ENCODE measurements around the gene PFDN2. TPM values are rescaled to one million over a fixed set of nuclear protein-coding genes. Genes with fewer than 3 reads are reported as not detected.

PFDN2 gene
- total and polyA plus RNA-seq, 12 donors = 33.6 to 452 (median 57.1) TPM

DNA sequence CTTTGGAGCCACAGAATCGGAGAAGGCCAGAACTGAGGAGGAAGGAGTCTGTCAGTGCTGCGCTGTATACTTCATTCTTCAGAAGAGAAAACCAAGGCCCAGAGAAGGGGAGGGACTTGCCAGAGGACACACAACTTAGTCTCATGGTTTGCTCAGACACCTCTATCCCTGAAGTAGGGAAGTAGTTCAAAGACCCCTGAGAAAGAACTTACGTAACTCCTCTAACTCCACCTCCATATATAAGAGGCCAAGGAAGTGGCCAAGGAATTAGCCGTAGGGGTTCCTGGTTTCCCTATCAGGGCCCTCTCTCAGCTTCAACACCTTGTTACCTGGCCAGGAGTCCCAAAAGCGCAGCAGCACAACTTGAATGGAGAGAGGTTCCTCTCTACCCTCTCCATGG, 27.9 kb downstream of the PFDN2 start:
- 85 to 98% (median 94%) methylated on average over 4 to 5 of the region's 5 CpGs for WGBS, 4 donors
- DNase-seq = no peak
- Histone ChIP-seq H3K9me3 (replicated peaks in 1 of 3) (no peaks in the 10 kb centered on the region), H3K27me3 (no peaks in the 10 kb centered on the region), H3K36me3 (replicated peaks in 1 of 2) (no peaks in the 10 kb centered on the region), H3K4me1 (replicated peaks in 1 of 2) (no peaks in the 10 kb centered on the region), H3K4me3 (no peak overlapping the region), H3K27ac (no peak overlapping the region)
- TF ChIP-seq, protein P1, sequence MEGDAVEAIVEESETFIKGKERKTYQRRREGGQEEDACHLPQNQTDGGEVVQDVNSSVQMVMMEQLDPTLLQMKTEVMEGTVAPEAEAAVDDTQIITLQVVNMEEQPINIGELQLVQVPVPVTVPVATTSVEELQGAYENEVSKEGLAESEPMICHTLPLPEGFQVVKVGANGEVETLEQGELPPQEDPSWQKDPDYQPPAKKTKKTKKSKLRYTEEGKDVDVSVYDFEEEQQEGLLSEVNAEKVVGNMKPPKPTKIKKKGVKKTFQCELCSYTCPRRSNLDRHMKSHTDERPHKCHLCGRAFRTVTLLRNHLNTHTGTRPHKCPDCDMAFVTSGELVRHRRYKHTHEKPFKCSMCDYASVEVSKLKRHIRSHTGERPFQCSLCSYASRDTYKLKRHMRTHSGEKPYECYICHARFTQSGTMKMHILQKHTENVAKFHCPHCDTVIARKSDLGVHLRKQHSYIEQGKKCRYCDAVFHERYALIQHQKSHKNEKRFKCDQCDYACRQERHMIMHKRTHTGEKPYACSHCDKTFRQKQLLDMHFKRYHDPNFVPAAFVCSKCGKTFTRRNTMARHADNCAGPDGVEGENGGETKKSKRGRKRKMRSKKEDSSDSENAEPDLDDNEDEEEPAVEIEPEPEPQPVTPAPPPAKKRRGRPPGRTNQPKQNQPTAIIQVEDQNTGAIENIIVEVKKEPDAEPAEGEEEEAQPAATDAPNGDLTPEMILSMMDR (IDR thresholded peaks at IDR 0.05) = no peak
- no peak for TF ChIP-seq POLR2A (IDR thresholded peaks at IDR 0.05)
- intact Hi-C loops (cut with DNase I) = loop anchor here in 1 of 2 donors (5.0 kb wide), 1 partner anchor 83 kb away; no protein-coding TSS in a partner anchor

DNA sequence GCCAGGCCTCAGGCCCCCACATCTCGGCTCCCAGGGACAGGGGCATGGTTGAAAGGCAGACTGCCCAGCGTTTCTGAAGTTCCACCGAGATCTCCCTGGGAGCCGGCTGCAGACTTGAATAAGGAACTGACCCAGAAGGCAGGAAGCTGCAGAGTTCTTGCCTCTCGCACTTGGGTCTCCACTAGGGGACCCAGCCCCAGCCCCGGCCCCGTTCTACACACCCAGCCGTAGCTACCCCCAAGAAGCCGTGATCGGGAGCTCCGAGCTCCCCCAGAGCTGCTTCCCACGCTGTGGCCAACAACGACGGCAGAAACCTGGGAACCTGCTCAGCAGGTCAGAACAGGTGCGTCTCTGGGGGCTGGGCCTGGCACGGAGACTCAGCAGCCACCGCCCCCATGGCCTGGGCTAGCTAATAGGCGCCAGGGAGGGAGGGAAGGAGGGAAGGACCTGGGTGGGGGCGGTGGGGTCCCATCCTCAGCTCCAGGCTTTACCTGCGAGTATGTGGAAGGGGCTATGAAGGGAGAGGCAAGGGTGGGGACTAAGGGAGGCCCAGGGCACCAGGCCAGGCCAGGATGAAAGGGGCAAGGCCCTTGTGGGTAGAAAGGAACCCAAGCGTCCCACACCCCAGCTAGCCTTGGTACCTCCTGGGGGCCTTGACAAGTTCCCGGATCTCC, 28.4 kb downstream of the PFDN2 start, which contains the start of gene NECTIN4:
Gene NECTIN4 (minus strand): TSS at position 308 of the 674 bp plus-strand sequence. CDS start 262 bp downstream, at position 46.
- Histone ChIP-seq H3K36me3 (replicated peaks in 1 of 2) (no peaks in the 10 kb centered on the region), H3K9me3 (replicated peaks in 1 of 3) (no peaks in the 10 kb centered on the region), H3K27ac (no peak within 1 kb of the TSS), H3K4me1 (replicated peaks in 1 of 2) (no peaks in the 10 kb centered on the region), H3K4me3 (no peak within 1 kb of the TSS), H3K27me3 (no peaks in the 10 kb centered on the region)
- 65 to 88% (median 79%) methylated on average over 9 to 22 of the region's 22 CpGs for WGBS, 4 donors
- TF ChIP-seq, protein P1 (IDR thresholded peaks at IDR 0.05) = no peak
- TF ChIP-seq POLR2A (IDR thresholded peaks at IDR 0.05) = no peak
- DNase-seq = no peak
- intact Hi-C loops (cut with DNase I) = no loop called here

DNA sequence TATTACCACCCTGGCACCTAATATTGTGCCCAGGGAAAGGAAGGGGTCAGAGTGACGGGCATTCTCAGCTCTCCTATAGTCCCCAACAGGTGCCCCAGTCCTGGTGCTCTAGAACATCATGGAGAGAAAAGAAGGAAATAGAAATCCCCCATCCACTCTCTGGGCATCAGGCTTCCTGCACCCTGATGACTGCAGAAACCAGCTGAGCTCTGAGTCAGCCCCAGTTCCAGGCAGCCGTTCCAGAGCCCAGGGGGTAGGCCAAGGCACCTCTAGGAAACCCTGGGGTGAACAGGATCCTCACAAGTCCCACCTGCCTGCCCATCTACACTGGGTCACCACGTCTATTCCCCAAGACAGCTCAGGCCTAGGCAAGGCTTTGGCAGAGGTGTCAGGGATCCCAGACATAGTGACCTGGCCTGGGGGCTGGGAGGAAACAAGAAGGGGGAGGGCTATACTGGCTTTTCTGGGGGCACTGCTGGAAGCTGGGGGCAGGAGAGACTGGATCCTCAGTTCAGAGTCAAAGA, 29.2 kb downstream of the PFDN2 start:
- H3K27me3 ChIP-seq = no peaks in the 10 kb centered on the region
- 70 to 88% (median 80%) methylated on average over 1 to 3 of the region's 3 CpGs for WGBS, 4 donors
- peaks cover 0 to 2% of the 10 kb centered on the region in 2 donors for H3K4me1 ChIP-seq (replicated peaks in 1 of 2)
- H3K4me3 ChIP-seq = no peak overlapping the region
- DNase-seq = no peak
- intact Hi-C loops (cut with DNase I) = no loop called here
- TF ChIP-seq, protein P1 (IDR thresholded peaks at IDR 0.05) = no peak
- no peak for TF ChIP-seq POLR2A (IDR thresholded peaks at IDR 0.05)
- H3K9me3 ChIP-seq (replicated peaks in 1 of 3) = no peaks in the 10 kb centered on the region
- H3K36me3 ChIP-seq (replicated peaks in 1 of 2) = no peaks in the 10 kb centered on the region
- no peak overlapping the region for H3K27ac ChIP-seq

DNA sequence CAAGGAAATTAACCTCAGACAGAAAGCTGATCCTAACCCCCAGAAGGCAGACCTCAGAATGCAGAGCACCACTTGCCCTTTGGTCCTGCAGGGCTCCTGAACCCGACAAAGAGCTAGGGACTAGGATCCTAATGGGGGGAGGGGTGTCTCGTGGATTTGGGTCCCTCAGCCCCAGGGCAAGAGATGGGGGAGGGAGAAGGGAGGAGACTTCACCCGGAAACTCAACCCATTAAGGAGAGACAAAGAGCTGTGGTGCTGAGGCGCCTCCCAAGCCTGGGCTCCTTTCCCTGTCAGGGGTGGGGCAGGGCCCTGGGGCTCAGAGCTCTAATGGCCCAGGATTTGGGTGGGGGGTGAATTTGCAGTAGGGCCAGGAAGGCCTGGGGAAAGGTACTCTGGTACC, 31.4 kb downstream of the PFDN2 start:
- peaks cover 0 to 7% of the 10 kb centered on the region in 2 donors for H3K4me1 ChIP-seq (replicated peaks in 1 of 2)
- no peak overlapping the region for H3K4me3 ChIP-seq
- H3K36me3 ChIP-seq (replicated peaks in 1 of 2) = no peaks in the 10 kb centered on the region
- no peak for DNase-seq
- intact Hi-C loops (cut with DNase I) = no loop called here
- WGBS, 4 donors = 72 to 75% (median 74%) methylated on average over 4 of the region's 4 CpGs
- no peak for TF ChIP-seq POLR2A (IDR thresholded peaks at IDR 0.05)
- TF ChIP-seq, protein P1 (IDR thresholded peaks at IDR 0.05) = no peak
- no peaks in the 10 kb centered on the region for H3K27me3 ChIP-seq
- H3K27ac ChIP-seq = no peak overlapping the region
- no peaks in the 10 kb centered on the region for H3K9me3 ChIP-seq (replicated peaks in 1 of 3)

Measured in adrenal gland (tissue), 12 donors.